HT1080 (cell line): ENCODE results near the gene ITGB7. TPM values are rescaled to one million over a fixed set of nuclear protein-coding genes. Genes with fewer than 3 reads are reported as not detected.
A peak's percentile ranks its signal among the peaks of the same experiment; 100 is the strongest.

Source experiments
- DNase-seq: peaks from one replicate; pipeline ENCODE4 v3.0.0-alpha.2; 2015; ENCODE audit warnings: low read depth
- total RNA-seq: library from RNA; depleted of rRNA; stranded (reverse); fragments of >200 nt; shearing (Covaris generic); gene quantifications from 2 replicates; pipeline ENCODE4 v1.2.3, GENCODE V29; 2014

ITGB7 gene
- total RNA-seq, 1 experiment from 2014 or later: not detected

GRCh38 chr12:53197011-53197640 lies 9.9 kb downstream of the ITGB7 start:
- DNase-seq: no peak

- no peak for DNase-seq
These were observed 10.6 kb downstream of the ITGB7 start for GRCh38 chr12:53196486-53196885.

GRCh38 chr12:53195516-53196420 lies 11.3 kb downstream of the ITGB7 start:
- DNase-seq: peak; percentile 49

- no peak for DNase-seq
These were observed 12.1 kb downstream of the ITGB7 start for GRCh38 chr12:53194973-53195372.

- no peak for DNase-seq
These were observed 12.9 kb downstream of the ITGB7 start for GRCh38 chr12:53193985-53194716.

- DNase-seq: no peak
These were observed 14.0 kb downstream of the ITGB7 start for GRCh38 chr12:53193040-53193439.

GRCh38 chr12:53192531-53193021 lies 14.5 kb downstream of the ITGB7 start:
- no peak for DNase-seq

- no peak for DNase-seq
These were observed 15.0 kb downstream of the ITGB7 start for GRCh38 chr12:53191885-53192530.

- no peak for DNase-seq
These were observed 15.8 kb downstream of the ITGB7 start for GRCh38 chr12:53191096-53191884.

GRCh38 chr12:53190108-53190729 lies 16.8 kb downstream of the ITGB7 start:
- peak; percentile 52 for DNase-seq

- no peak for DNase-seq
These were observed 19.7 kb downstream of the ITGB7 start for GRCh38 chr12:53187145-53187899.

GRCh38 chr12:53186745-53187144 lies 20.3 kb downstream of the ITGB7 start:
- no peak for DNase-seq

- DNase-seq: no peak
These were observed 21.4 kb downstream of the ITGB7 start for GRCh38 chr12:53185582-53186153.

- no peak for DNase-seq
These were observed 22.2 kb downstream of the ITGB7 start for GRCh38 chr12:53184828-53185227.

GRCh38 chr12:53182903-53183302 lies 24.1 kb downstream of the ITGB7 start:
- DNase-seq: no peak

- no peak for DNase-seq
These were observed 25.1 kb downstream of the ITGB7 start for GRCh38 chr12:53181935-53182334.

- DNase-seq: peak; percentile 71
These were observed 26.0 kb downstream of the ITGB7 start for GRCh38 chr12:53180931-53181645.
